ENCODE measurements around the gene MACF1.

Gene MACF1

GRCh38 chr1:39317910-39318633 is 113.6 kb downstream of the MACF1 start:
- DNase-seq = no peak

GRCh38 chr1:39321979-39322378 is 117.5 kb downstream of the MACF1 start:
- no peak for DNase-seq

GRCh38 chr1:39322431-39322830 is 117.9 kb downstream of the MACF1 start:
- DNase-seq = no peak

- no peak for DNase-seq
Measured at GRCh38 chr1:39324888-39325287, 120.4 kb downstream of the MACF1 start.

- no peak for DNase-seq
Measured at GRCh38 chr1:39326836-39327235, 122.3 kb downstream of the MACF1 start.

GRCh38 chr1:39328095-39328494 is 123.6 kb downstream of the MACF1 start:
- DNase-seq = no peak

- no peak for DNase-seq
Measured at GRCh38 chr1:39328586-39329121, 124.2 kb downstream of the MACF1 start.

GRCh38 chr1:39331647-39332046 is 127.2 kb downstream of the MACF1 start:
- no peak for DNase-seq

- DNase-seq = no peak
Measured at GRCh38 chr1:39332291-39332690, 127.8 kb downstream of the MACF1 start.

GRCh38 chr1:39332828-39333227 is 128.3 kb downstream of the MACF1 start:
- DNase-seq = no peak

GRCh38 chr1:39333296-39333695 is 128.8 kb downstream of the MACF1 start:
- no peak for DNase-seq

- DNase-seq = no peak
Measured at GRCh38 chr1:39335216-39335615, 130.7 kb downstream of the MACF1 start.

GRCh38 chr1:39337067-39337466 is 132.6 kb downstream of the MACF1 start:
- DNase-seq = no peak

- no peak for DNase-seq
Measured at GRCh38 chr1:39342776-39343175, 138.3 kb downstream of the MACF1 start.

- DNase-seq = no peak
Measured at GRCh38 chr1:39344394-39345154, 140.1 kb downstream of the MACF1 start.

- DNase-seq = no peak
Measured at GRCh38 chr1:39346872-39347271, 142.4 kb downstream of the MACF1 start.

GRCh38 chr1:39348278-39348677 is 143.8 kb downstream of the MACF1 start:
- no peak for DNase-seq

GRCh38 chr1:39352881-39353280 is 148.4 kb downstream of the MACF1 start:
- DNase-seq = no peak

GRCh38 chr1:39354572-39354971 is 150.1 kb downstream of the MACF1 start:
- DNase-seq = no peak

GRCh38 chr1:39358491-39358890 is 154.0 kb downstream of the MACF1 start:
- DNase-seq = no peak

- DNase-seq = no peak
Measured at GRCh38 chr1:39359028-39359570, 154.6 kb downstream of the MACF1 start.

- DNase-seq = no peak
Measured at GRCh38 chr1:39360731-39361130, 156.2 kb downstream of the MACF1 start.

- no peak for DNase-seq
Measured at GRCh38 chr1:39361446-39361845, 157.0 kb downstream of the MACF1 start.

GRCh38 chr1:39363267-39363666 is 158.8 kb downstream of the MACF1 start:
- DNase-seq = no peak
